Lower leg skin (tissue), 4 donors: ENCODE measurements around the gene FBXW8. TPM values are rescaled to one million over a fixed set of nuclear protein-coding genes. Genes with fewer than 3 reads are reported as not detected.

Source experiments
- DNase-seq, 2 donors: peaks; one replicate each; pipeline ENCODE4 v3.0.0-alpha.2; 2019; ENCODE audit warnings: low spot score in 2 of 2
- H3K4me3 ChIP-seq: fragments of 200-600 bp; sonication (generic); 2 replicates; pipeline ENCODE4 v1.5.1; 2017; ENCODE audit warnings: mild to moderate bottlenecking, low read depth; ENCODE audit not compliant: poor library complexity, severe bottlenecking
- POLR2A ChIP-seq, 2 donors: fragments of 450-650 bp; IDR thresholded peaks; one replicate each; pipeline ENCODE4 v1.6.1; 2016 to 2017; ENCODE audit warnings: antibody characterized with exemption in 2 of 2, mild to moderate bottlenecking in 1 of 2, moderate library complexity in 1 of 2
- WGBS, 2 donors: methylation state at CpG; one replicate each; pipeline ENCODE4 v1.1.5; 2018; 5-methylcytosine and 5-hydroxymethylcytosine counted together
- intact Hi-C: fragments of 100-400 bp; cut with DNase I; formaldehyde crosslinking; loops from one replicate; pipeline ENCODE4 v1.15.0; 2023; ENCODE audit warnings: low total_unique reads
- total RNA-seq, 4 donors: library from RNA; depleted of rRNA; stranded (reverse); fragments of >200 nt; gene quantifications; one replicate each; pipeline ENCODE4 v1.1.0, GENCODE V29; 2016
- TF ChIP-seq, protein P1 (sequence below), 3 donors: fragments of 450-650 bp; IDR thresholded peaks; one replicate each; pipeline ENCODE4 v1.5.1; 2016; ENCODE audit warnings: antibody characterized with exemption in 3 of 3, mild to moderate bottlenecking in 3 of 3, moderate library complexity in 2 of 3

Gene FBXW8
- total RNA-seq, 4 donors from 2014 or later: 8.1 to 17.0 (median 15.8) TPM

DNA sequence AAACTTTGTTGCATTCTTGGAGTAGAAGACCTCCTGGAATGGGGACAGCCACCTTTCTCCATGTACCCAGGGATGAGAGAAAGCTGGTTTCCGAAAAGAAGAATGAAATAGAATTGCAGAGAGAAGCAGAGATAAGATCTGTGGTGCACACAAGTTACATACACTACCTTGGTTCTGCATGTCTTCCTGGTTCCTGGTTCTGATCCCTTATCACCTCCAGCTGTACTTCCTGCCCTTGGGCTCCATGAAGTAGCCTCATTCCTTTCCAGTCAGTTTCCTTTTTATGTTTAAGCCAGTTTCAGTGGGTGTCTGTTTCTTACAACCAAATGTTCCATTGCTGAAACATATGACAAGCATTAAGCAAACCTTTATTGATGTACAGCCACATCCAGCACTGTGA, 69.3 kb downstream of the FBXW8 start:
- intact Hi-C loops: no loop called here
- 83 to 89% methylated on average over 1 of the region's 1 CpG for WGBS, 2 donors
- DNase-seq: no peak
- TF ChIP-seq, protein P1, sequence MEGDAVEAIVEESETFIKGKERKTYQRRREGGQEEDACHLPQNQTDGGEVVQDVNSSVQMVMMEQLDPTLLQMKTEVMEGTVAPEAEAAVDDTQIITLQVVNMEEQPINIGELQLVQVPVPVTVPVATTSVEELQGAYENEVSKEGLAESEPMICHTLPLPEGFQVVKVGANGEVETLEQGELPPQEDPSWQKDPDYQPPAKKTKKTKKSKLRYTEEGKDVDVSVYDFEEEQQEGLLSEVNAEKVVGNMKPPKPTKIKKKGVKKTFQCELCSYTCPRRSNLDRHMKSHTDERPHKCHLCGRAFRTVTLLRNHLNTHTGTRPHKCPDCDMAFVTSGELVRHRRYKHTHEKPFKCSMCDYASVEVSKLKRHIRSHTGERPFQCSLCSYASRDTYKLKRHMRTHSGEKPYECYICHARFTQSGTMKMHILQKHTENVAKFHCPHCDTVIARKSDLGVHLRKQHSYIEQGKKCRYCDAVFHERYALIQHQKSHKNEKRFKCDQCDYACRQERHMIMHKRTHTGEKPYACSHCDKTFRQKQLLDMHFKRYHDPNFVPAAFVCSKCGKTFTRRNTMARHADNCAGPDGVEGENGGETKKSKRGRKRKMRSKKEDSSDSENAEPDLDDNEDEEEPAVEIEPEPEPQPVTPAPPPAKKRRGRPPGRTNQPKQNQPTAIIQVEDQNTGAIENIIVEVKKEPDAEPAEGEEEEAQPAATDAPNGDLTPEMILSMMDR (IDR thresholded peaks at IDR 0.05): no peak
- TF ChIP-seq POLR2A (IDR thresholded peaks at IDR 0.05): no peak
- H3K4me3 ChIP-seq: no peak overlapping the region

DNA sequence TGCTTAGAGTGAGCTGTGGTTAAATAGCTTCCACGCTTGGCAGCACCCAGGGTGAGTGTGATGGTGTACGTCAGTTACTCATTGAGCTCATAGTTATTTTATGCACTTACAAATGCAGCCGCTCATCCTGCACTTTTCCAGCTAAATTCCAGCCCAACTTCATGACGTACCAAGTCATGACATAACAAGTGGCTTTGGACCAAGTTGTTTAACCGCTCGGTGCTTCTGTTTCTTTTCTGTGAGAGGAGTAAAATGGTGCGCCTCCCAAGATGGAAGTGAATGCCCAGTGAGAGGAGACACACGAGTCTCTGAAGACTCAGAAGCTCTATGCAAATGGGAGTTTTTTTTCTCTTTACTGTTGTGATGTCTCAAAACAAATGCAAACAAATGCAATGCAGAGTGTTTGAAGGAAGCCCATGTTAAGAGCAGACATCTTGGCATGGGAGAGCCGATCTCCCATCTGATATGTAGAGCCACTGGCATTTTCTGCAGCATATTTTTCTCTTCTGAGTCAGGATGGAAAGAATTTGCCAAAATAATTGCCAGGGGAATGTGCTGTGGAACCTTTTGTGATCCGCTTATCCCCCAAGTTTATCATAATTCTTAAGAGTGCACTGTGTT, 72.2 kb downstream of the FBXW8 start:
- intact Hi-C loops: no loop called here
- no peak for DNase-seq
- no peak for TF ChIP-seq POLR2A (IDR thresholded peaks at IDR 0.05)
- TF ChIP-seq, protein P1 (IDR thresholded peaks at IDR 0.05): no peak
- WGBS, 2 donors: 60 to 66% methylated on average over 10 of the region's 10 CpGs
- H3K4me3 ChIP-seq: no peak overlapping the region

DNA sequence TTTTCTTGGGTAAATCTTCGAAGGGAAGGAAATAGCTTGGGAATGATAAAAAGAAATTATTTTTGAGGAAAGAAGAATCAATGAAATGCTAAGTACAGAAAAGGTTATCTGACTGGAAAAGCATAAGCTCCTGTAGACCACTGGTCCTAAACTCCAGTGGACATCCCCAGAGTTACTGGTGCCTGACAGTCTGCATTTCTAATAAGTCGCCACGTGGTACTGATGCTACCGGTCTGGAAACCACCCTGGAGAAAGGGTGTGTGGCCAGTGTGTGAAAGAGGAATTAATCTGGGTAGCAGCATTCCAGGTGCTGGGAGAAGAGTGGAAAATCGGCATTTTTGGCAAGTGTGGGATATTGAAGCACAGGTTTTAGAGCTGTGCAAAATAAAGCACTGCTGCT, 73.3 kb downstream of the FBXW8 start:
- WGBS, 2 donors: 55 to 76% methylated on average over 5 of the region's 5 CpGs
- intact Hi-C loops: no loop called here
- TF ChIP-seq POLR2A (IDR thresholded peaks at IDR 0.05): no peak
- TF ChIP-seq, protein P1 (IDR thresholded peaks at IDR 0.05): no peak
- H3K4me3 ChIP-seq: no peak overlapping the region
- DNase-seq: no peak

DNA sequence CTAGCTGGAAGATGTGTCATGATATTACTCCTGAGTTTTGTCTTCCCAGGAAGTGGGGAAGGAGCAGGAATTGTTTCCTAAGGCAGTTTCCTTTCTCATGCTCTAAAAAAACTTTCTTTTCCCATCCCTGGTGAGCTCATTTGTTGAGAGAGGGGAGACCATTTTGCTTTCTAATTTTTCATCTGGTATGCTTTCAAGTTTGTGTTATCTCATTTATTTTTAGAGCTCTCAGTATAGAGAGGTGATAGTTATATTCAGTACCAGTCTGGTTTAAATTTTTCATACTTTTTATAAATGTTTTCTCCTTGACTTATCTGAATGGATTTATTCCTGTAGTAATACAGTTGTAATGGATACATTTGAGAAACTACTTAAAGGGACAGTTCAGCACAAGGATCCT, 79.6 kb downstream of the FBXW8 start:
- no peak for DNase-seq
- no peak overlapping the region for H3K4me3 ChIP-seq
- intact Hi-C loops: no loop called here
- no peak for TF ChIP-seq POLR2A (IDR thresholded peaks at IDR 0.05)
- TF ChIP-seq, protein P1 (IDR thresholded peaks at IDR 0.05): no peak

DNA sequence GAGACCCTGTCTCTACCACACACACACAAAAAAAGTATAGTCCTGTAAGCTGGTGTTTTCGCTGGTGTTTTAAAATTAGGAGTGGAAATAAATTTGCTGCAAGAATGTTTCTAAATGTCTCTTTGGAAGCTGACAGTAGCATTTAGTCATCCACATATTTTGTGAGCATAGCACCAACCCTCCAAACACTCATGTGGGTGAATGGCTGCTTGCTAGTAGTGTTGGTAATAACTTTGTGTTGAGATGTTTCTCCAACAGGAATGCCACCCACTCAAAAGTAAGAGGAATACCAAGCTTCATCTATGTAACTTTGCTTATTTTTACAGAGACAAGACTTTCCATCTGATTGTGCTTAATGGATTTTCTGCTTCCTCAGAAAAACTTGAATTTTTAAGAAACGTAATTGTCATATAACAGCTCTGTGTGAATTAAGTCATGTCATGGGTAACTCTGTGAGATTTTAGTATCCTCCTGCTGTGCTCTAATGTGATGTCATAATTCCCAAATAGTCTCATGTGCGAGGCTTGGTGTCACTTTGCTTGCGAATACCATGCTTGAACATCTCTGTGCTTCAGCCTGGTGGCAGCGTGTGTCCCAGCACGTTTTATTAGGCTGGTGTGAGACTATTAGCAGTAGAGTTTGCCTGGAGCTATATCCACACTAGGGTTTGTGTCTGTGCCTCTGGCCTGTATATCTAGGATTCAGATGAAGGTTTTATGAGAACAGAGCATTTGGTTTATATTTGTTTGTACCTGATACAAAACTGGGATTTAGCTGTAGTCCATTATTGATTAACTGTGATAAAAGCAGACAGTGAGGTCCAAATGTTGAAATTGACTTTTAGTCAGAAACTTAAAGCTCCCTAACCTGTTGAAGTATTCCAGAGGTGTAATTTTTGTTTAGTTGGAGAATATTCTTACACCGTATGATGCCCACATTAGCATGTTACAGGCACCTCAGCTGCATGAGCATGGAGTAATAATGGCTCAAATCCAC, 80.5 kb downstream of the FBXW8 start:
- H3K4me3 ChIP-seq: no peak overlapping the region
- TF ChIP-seq, protein P1 (IDR thresholded peaks at IDR 0.05): no peak
- TF ChIP-seq POLR2A (IDR thresholded peaks at IDR 0.05): no peak
- WGBS, 2 donors: 77 to 80% methylated on average over 7 of the region's 7 CpGs
- intact Hi-C loops: no loop called here
- no peak for DNase-seq
